Measurements from ENCODE around the gene FANCG.

The FANCG gene

DNA sequence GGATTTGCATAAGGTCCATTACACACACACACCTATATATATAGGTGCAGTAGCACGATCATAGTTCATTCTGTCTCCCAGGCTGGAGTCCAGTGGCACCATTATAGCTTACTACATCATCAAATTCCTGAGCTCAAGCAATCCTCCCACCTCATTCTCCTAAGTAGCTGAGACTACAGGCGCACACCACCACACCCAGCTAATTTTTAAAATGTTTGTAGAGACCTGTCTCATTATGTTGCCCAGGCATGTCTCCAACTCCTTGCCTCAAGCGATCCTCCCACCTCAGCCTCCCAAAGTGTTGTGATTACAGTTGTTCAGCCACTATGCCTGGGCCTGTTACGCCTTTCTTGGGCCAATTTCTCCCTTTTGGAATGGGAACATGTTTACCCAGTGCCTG is 50.5 kb downstream of the FANCG start:
- no peak for TF ChIP-seq ZNF544 (tag by site-specific recombination; IDR thresholded peaks at IDR 0.05)
- no peak for TF ChIP-seq ZNF521 (tag by site-specific recombination; IDR thresholded peaks at IDR 0.05)
- no peak for TF ChIP-seq ZNF785 (tag by site-specific recombination; IDR thresholded peaks at IDR 0.05)
- no peak for TF ChIP-seq ZNF777 (tag by site-specific recombination; IDR thresholded peaks at IDR 0.05; ENCODE audit: borderline replicate concordance)
- no peak for TF ChIP-seq ZNF530 (tag by site-specific recombination; IDR thresholded peaks at IDR 0.05; ENCODE audit: low read depth)
- no peak for TF ChIP-seq ZNF19 (tag by site-specific recombination; IDR thresholded peaks at IDR 0.05; ENCODE audit: low read depth)
- no peak for TF ChIP-seq ZNF169 (tag by site-specific recombination; IDR thresholded peaks at IDR 0.05)
- TF ChIP-seq ZNF366 (tag by site-specific recombination; conservative IDR thresholded peaks at IDR 0.05): no peak
- TF ChIP-seq KLF9 (tag by site-specific recombination; IDR thresholded peaks at IDR 0.05; ENCODE audit: low read depth): no peak
- no peak for TF ChIP-seq ZSCAN23 (tag by site-specific recombination; IDR thresholded peaks at IDR 0.05)
- TF ChIP-seq, protein P1, sequence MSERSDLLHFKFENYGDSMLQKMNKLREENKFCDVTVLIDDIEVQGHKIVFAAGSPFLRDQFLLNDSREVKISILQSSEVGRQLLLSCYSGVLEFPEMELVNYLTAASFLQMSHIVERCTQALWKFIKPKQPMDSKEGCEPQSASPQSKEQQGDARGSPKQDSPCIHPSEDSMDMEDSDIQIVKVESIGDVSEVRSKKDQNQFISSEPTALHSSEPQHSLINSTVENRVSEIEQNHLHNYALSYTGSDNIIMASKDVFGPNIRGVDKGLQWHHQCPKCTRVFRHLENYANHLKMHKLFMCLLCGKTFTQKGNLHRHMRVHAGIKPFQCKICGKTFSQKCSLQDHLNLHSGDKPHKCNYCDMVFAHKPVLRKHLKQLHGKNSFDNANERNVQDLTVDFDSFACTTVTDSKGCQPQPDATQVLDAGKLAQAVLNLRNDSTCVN (tag by site-specific recombination; optimal IDR thresholded peaks at IDR 0.05): no peak
- no peak for TF ChIP-seq ZNF510 (tag by site-specific recombination; IDR thresholded peaks at IDR 0.05; ENCODE audit: insufficient replicate concordance)
- no peak for TF ChIP-seq KLF1 (tag by site-specific recombination; IDR thresholded peaks at IDR 0.05)
- no peak for TF ChIP-seq ZNF548 (tag by site-specific recombination; IDR thresholded peaks at IDR 0.05)
- no peak for TF ChIP-seq FEZF1 (tag by site-specific recombination; IDR thresholded peaks at IDR 0.05)
- Histone ChIP-seq H3K4me3 (ENCODE audit: low read depth, low read length) (no peak overlapping the region), H3K36me3 (ENCODE audit: control insufficient read depth in 2 of 2, insufficient read depth in 1 of 2, low read length in 2 of 2) (no peaks in the 10 kb centered on the region), H3K27ac (ENCODE audit: extremely low read depth, low read depth, low read length) (no peak overlapping the region), H3K9me3 (ENCODE audit: control insufficient read depth, insufficient read depth, low read depth, low read length) (no peaks in the 10 kb centered on the region), H3K4me1 (ENCODE audit: control insufficient read depth, insufficient read depth, low read length) (no peaks in the 10 kb centered on the region)
- CTCF ChIA-PET: interaction anchor here (1.5 to 2.3 kb wide), 2 partner anchors 35 to 44 kb away, joined by 3 to 6 read pairs; no protein-coding TSS in a partner anchor
- POLR2A ChIA-PET: no interaction called here

DNA sequence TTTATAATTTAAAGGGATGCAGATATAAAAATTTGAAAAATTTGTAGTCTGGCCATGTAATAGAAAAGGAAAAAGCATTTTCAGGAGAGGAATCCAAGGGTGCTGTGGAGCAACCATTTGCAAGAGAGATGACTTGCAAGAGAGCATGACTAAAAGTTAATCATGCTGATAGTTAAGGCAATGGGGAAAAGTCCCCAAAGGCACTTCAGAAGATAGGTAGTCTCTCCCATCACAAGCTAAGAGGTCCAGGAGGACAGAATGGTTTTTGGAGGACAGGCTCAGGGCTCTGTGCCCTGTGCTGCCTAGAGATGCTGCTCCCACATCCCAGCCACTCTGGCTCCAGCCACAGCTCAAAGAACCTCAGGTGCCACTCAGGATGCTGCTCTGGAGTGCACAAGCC is 51.4 kb downstream of the FANCG start:
- Histone ChIP-seq H3K9me3 (ENCODE audit: control insufficient read depth, insufficient read depth, low read depth, low read length) (no peaks in the 10 kb centered on the region), H3K27ac (ENCODE audit: extremely low read depth, low read depth, low read length) (no peak overlapping the region), H3K4me1 (ENCODE audit: control insufficient read depth, insufficient read depth, low read length) (no peaks in the 10 kb centered on the region), H3K36me3 (ENCODE audit: control insufficient read depth in 2 of 2, insufficient read depth in 1 of 2, low read length in 2 of 2) (no peaks in the 10 kb centered on the region), H3K4me3 (ENCODE audit: low read depth, low read length) (no peak overlapping the region)
- ChIA-PET POLR2A (no interaction called here), CTCF (interaction anchor here (0.5 to 2.3 kb wide), 4 partner anchors 23 to 103 kb away, joined by 3 to 6 read pairs (median 3); partner anchors contain the start of gene DNAJB5)
- peak; percentile 63; the same call in 1 of the 2 replicates for TF ChIP-seq TRIM28 (IDR thresholded peaks at IDR 0.05; ENCODE audit: borderline replicate concordance, low read length)
- TF ChIP-seq ZNF585B (tag by site-specific recombination; IDR thresholded peaks at IDR 0.05): peak; percentile 84
- no peak for TF ChIP-seq HOXA7 (CRISPR knock-in tag; IDR thresholded peaks at IDR 0.05; ENCODE audit: borderline replicate concordance)

DNA sequence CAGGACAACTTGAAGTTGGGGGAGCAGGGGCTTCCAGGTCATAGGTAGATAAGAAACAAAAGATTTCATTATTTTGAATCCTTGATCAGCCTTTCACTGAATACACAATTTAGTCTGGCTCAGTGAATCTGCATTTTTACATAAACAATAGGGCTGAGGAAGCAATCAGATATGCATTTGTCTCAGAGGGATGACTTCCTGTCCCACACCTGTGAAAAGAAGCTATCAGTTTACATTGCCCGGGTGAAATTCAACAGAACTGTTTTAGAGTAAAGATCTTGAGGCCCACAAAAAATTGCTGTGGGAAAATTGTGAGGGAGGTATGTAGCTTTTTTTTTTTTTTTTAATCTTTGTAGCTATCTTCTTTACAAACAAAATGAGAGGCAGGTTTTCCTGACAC is 51.9 kb downstream of the FANCG start:
- no peaks in the 10 kb centered on the region for H3K36me3 ChIP-seq (ENCODE audit: control insufficient read depth in 2 of 2, insufficient read depth in 1 of 2, low read length in 2 of 2)
- H3K9me3 ChIP-seq (ENCODE audit: control insufficient read depth, insufficient read depth, low read depth, low read length): no peaks in the 10 kb centered on the region
- TF ChIP-seq ZNF624 (tag by site-specific recombination; IDR thresholded peaks at IDR 0.05) (no peak), ZNF501 (tag by site-specific recombination; IDR thresholded peaks at IDR 0.05) (no peak)
- ChIA-PET CTCF (interaction anchor here (0.5 to 2.3 kb wide), 7 partner anchors 23 to 313 kb away, joined by 3 to 6 read pairs (median 4); partner anchors contain the start of gene DNAJB5), POLR2A (no interaction called here)
- no peak overlapping the region for H3K27ac ChIP-seq (ENCODE audit: extremely low read depth, low read depth, low read length)
- H3K4me3 ChIP-seq (ENCODE audit: low read depth, low read length): no peak overlapping the region
- H3K4me1 ChIP-seq (ENCODE audit: control insufficient read depth, insufficient read depth, low read length): no peaks in the 10 kb centered on the region

DNA sequence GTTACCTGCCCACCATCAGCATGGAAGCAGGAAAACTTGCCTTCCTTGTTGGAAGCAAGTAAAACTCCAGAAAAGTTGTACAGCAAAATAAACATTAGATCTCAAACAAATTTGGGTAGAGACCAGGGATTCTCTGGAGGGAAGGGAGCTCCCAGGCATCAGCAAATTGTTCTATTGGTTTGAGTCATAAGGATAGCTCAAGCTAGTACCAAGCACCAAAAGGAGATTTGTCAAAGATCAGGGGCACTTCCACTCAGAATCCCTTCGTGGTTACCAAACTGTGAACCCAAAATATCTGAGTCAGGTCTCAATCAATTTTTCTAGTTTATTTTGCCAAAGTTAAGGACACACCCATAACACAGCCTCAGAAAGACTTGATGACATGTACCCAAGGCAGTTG is 52.4 kb downstream of the FANCG start:
- no peak overlapping the region for H3K27ac ChIP-seq (ENCODE audit: extremely low read depth, low read depth, low read length)
- POLR2A ChIA-PET: no interaction called here
- TF ChIP-seq, protein P2, sequence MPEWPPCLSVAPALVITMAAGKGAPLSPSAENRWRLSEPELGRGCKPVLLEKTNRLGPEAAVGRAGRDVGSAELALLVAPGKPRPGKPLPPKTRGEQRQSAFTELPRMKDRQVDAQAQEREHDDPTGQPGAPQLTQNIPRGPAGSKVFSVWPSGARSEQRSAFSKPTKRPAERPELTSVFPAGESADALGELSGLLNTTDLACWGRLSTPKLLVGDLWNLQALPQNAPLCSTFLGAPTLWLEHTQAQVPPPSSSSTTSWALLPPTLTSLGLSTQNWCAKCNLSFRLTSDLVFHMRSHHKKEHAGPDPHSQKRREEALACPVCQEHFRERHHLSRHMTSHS (tag by site-specific recombination; IDR thresholded peaks at IDR 0.05): no peak
- TF ChIP-seq ZNF658 (tag by site-specific recombination; IDR thresholded peaks at IDR 0.05) (no peak), ZNF140 (tag by site-specific recombination; IDR thresholded peaks at IDR 0.05) (no peak), SALL2 (tag by site-specific recombination; IDR thresholded peaks at IDR 0.05; ENCODE audit: borderline replicate concordance) (no peak)
- TF ChIP-seq, protein P3, sequence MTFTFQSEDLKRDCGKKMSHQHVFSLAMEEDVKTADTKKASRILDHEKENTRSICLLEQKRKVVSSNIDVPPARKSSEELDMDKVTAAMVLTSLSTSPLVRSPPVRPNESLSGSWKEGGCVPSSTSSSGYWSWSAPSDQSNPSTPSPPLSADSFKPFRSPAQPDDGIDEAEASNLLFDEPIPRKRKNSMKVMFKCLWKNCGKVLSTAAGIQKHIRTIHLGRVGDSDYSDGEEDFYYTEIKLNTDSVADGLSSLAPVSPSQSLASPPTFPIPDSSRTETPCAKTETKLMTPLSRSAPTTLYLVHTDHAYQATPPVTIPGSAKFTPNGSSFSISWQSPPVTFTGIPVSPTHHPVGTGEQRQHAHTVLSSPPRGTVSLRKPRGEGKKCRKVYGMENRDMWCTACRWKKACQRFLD (tag by site-specific recombination; IDR thresholded peaks at IDR 0.05): no peak
- TF ChIP-seq, protein P4, sequence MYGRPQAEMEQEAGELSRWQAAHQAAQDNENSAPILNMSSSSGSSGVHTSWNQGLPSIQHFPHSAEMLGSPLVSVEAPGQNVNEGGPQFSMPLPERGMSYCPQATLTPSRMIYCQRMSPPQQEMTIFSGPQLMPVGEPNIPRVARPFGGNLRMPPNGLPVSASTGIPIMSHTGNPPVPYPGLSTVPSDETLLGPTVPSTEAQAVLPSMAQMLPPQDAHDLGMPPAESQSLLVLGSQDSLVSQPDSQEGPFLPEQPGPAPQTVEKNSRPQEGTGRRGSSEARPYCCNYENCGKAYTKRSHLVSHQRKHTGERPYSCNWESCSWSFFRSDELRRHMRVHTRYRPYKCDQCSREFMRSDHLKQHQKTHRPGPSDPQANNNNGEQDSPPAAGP (tag by site-specific recombination; IDR thresholded peaks at IDR 0.05): no peak

More for the DNA sequence above, 52.4 kb downstream of the FANCG start:
- CTCF ChIA-PET: interaction anchor here (0.8 to 1.6 kb wide), 4 partner anchors 12 to 312 kb away, joined by 3 to 6 read pairs (median 5); no protein-coding TSS in a partner anchor
- H3K9me3 ChIP-seq (ENCODE audit: control insufficient read depth, insufficient read depth, low read depth, low read length): no peaks in the 10 kb centered on the region
- H3K36me3 ChIP-seq (ENCODE audit: control insufficient read depth in 2 of 2, insufficient read depth in 1 of 2, low read length in 2 of 2): no peaks in the 10 kb centered on the region
- no peaks in the 10 kb centered on the region for H3K4me1 ChIP-seq (ENCODE audit: control insufficient read depth, insufficient read depth, low read length)
- no peak overlapping the region for H3K4me3 ChIP-seq (ENCODE audit: low read depth, low read length)

Measured in HEK293 (cell line).